ENCODE results near the gene CNTLN.

The CNTLN gene

DNA sequence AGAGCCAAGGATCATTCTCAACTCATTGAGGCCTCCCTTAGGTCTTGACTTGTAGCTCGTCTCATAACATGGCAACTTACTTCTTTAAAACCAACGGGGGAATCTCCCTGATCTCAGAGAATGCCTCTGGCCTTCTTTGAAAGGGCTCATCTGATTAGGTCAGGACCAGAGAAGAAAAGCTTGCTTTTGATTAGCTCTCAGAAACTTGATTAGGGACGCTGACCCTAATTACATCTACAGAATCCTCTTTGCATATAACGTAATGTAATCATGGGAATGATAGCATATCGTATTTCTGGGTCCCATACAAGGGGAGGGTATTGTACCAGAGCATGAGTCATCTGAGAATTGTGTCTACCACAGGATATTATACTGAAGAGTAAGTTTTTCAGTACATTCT, 318.9 kb downstream of the CNTLN start:
- H3K4me3 ChIP-seq (ENCODE audit: control insufficient read depth, low read depth, low read length) = no peak overlapping the region
- DNase-seq (ENCODE audit: low read depth) = no peak
- TF ChIP-seq, protein P1, sequence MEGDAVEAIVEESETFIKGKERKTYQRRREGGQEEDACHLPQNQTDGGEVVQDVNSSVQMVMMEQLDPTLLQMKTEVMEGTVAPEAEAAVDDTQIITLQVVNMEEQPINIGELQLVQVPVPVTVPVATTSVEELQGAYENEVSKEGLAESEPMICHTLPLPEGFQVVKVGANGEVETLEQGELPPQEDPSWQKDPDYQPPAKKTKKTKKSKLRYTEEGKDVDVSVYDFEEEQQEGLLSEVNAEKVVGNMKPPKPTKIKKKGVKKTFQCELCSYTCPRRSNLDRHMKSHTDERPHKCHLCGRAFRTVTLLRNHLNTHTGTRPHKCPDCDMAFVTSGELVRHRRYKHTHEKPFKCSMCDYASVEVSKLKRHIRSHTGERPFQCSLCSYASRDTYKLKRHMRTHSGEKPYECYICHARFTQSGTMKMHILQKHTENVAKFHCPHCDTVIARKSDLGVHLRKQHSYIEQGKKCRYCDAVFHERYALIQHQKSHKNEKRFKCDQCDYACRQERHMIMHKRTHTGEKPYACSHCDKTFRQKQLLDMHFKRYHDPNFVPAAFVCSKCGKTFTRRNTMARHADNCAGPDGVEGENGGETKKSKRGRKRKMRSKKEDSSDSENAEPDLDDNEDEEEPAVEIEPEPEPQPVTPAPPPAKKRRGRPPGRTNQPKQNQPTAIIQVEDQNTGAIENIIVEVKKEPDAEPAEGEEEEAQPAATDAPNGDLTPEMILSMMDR (IDR thresholded peaks at IDR 0.05; ENCODE audit: control insufficient read depth, insufficient read depth, low read depth, low read length, missing control alignments) = no peak

DNA sequence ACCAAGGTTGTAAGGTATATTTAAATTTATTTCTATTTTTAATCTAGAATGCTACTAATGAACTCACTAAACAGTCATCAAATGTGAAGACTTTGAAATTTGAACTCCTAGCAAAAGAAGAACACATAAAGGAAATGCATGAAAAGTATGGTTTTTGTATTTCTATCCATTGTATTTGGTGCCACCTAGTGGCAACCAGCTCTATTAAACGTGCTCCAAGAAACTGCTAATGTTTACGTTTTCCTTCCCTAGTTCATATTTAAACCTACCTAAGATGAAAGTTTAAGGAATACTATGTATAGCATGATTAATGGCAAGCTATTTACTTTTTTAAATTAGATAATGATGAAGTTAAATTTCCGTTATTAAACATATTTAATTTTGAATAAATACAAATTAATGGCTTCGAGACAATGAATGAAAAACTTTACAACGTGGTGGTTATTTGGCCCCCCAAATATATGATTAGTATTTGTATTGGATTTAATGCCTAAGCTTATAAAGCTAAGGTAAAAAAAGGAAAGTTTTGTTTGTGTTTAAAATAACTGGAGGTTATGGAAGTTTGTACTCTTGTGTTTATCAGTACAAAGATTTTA, 328.1 kb downstream of the CNTLN start:
- DNase-seq (ENCODE audit: low read depth) = peak; percentile 16
- TF ChIP-seq, protein P1 (IDR thresholded peaks at IDR 0.05; ENCODE audit: control insufficient read depth, insufficient read depth, low read depth, low read length, missing control alignments) = peak; percentile 61
- no peak overlapping the region for H3K4me3 ChIP-seq (ENCODE audit: control insufficient read depth, low read depth, low read length)

DNA sequence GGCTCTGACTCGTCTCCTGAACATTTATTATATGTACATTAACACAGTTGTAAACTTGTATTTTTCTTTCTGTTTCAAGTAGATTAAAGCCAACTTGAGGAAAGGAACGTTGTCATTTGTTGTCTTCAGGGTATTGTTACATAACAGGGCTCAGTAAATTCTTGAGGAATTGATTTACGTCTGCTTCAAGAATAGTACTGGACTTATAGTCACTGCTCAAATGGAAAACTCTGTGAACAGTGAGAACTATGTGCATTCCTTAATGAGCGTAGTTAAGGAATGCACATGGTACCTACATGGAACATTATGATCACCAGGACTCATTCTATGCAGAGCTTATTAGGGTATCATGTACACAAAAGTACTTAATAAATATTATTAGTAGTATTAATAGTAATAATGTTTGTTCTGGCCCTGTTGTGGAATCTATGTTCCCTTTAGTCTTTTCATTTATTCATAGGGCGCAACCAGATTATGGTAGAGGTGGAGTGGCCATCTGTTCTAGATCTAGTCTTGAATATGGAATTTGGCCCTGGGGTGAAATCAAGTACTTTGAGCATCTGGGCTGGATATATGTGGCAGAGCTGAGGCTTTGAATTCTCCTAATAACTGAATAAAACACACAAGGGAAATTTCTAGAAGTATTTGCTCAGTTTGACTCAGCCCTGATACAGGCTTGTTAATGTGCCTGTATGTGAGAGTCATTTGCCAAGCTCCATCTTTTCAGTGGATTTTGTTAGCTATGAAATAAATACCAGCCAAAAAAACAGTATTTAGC, 335.4 kb downstream of the CNTLN start:
- no peak overlapping the region for H3K4me3 ChIP-seq (ENCODE audit: control insufficient read depth, low read depth, low read length)
- TF ChIP-seq, protein P1 (IDR thresholded peaks at IDR 0.05; ENCODE audit: control insufficient read depth, insufficient read depth, low read depth, low read length, missing control alignments) = no peak
- no peak for DNase-seq (ENCODE audit: low read depth)

DNA sequence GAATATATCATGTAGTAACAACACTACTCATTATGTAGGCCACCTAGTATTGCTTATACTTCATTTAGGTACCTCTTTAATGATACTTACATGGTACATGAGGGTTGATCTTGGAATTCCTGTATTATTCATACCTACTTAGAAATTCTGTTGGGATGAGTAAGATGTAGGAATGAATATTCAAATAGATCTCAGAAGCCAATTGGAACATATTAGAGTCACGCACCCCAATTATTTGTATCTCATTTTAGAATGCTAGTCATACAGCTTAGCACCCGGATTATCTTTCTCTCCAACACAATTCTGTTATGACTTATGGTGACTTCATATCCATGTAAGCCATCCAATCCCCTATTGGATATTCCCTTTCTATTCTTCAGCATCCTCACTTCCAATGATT, 337.3 kb downstream of the CNTLN start:
- TF ChIP-seq, protein P1 (IDR thresholded peaks at IDR 0.05; ENCODE audit: control insufficient read depth, insufficient read depth, low read depth, low read length, missing control alignments) = no peak
- DNase-seq (ENCODE audit: low read depth) = no peak
- no peak overlapping the region for H3K4me3 ChIP-seq (ENCODE audit: control insufficient read depth, low read depth, low read length)

DNA sequence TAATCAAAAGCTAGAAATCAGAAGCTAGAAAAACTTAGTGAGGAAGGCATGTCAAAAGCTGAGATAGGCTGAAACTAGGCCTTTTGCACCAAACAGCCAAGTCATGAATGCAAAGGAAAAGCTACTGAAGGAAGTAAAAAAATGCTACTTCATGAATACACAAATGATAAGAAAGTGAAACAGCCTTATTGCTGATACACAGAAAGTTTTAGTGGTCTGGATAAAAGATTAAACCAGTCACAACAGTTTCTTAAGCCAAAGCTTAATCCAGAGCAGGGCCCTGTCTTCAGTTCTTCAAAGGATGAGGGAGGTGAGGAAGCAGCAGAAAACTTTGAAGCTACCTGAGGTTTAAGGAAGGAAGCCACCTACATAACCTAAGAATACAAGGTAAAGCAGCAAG, 341.6 kb downstream of the CNTLN start:
- no peak for DNase-seq (ENCODE audit: low read depth)
- TF ChIP-seq, protein P1 (IDR thresholded peaks at IDR 0.05; ENCODE audit: control insufficient read depth, insufficient read depth, low read depth, low read length, missing control alignments) = no peak
- no peak overlapping the region for H3K4me3 ChIP-seq (ENCODE audit: control insufficient read depth, low read depth, low read length)

DNA sequence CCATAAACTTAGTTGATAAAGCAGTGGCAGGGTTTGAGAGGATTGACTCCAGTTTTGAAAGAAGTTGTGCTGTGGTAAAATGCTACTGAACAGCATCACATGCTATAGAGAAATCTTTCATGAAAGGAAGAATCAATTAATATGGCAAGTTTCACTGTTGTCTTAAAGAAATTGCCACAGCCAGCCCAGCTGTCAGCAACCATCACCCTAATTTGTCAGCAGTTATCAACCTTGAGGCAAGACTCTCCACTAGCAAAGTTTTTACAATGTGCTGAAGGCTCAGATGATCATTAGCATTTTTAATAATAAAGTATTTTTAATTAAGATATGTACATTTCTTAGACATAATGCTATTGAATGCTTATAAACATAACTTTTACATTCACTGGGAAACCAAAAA, 343.0 kb downstream of the CNTLN start:
- H3K4me3 ChIP-seq (ENCODE audit: control insufficient read depth, low read depth, low read length) = no peak overlapping the region
- TF ChIP-seq, protein P1 (IDR thresholded peaks at IDR 0.05; ENCODE audit: control insufficient read depth, insufficient read depth, low read depth, low read length, missing control alignments) = no peak
- DNase-seq (ENCODE audit: low read depth) = no peak
